OCI-M2 (cell line): ENCODE measurements around the gene IFNK.

Experiments
- DNase-seq: peaks from one replicate; lab custom pipeline; 2025; ENCODE audit not compliant: unreplicated experiment; lab: John Stamatoyannopoulos, UW

IFNK gene

GRCh38 chr9:27510780-27511179 lies 13.3 kb upstream of the IFNK start:
- no peak for DNase-seq

- no peak for DNase-seq
Measured at GRCh38 chr9:27511771-27512170, 12.3 kb upstream of the IFNK start.

DNA sequence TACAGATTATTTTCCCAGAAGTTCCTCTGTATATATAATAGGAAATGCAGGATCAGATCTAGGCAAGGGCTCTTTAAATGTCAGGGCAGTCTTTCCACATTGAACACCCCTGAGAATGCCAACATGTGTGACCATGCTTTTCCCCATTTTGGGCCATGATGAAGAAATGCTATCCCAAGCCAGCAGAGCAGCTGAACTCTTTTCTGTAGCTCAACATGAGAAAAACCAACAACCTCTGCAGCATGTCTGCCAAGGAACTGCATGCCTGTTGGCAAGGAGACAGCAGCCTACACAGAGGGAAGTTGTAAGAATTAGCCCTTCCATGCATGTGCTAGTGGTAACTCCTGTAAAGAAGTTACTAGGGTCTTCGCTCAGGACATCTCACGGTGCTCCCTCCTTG lies 9.5 kb upstream of the IFNK start:
- DNase-seq: no peak

- no peak for DNase-seq
Measured at GRCh38 chr9:27518006-27518405, 6.1 kb upstream of the IFNK start.

GRCh38 chr9:27518809-27519208 lies 5.3 kb upstream of the IFNK start:
- no peak for DNase-seq

GRCh38 chr9:27519466-27520465 lies 4.3 kb upstream of the IFNK start:
- DNase-seq: no peak

DNA sequence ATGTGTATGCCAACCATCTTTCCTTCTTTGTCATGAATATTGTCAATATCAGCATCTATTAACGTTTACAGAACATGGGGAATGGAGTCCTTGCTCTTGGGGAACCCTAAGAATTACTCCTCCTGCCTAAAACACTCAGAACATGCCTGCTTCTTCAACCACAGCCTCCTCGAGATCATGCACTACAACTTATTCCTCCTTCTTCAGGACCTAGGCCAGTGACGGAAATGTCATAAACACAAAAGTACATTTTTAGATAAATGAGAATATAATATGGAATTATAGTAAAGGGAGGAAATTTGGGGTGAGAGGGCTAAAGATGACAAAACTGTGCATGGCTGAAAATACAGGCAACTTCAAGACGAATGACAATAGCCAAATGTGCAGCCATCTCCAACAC lies 3.1 kb upstream of the IFNK start:
- DNase-seq: no peak

DNA sequence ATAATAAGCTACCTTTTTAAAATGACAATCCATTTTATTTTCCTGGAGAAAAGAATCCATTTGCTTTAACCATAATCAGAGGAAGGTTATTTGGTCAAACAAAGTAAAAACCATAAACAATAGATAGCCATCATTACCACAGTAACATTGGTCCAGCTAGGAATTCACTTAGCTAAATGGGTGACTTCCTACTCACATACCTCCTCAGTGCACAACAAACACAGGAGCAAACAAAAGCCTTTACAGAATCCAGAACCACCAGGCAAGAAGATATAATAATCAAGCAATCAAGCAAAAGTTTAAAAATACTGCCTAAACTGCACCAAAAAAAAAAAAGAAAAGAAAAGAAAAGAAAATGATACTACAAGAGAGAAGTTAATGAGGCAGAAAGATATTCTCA lies 949 bp upstream of the IFNK start:
- DNase-seq: no peak

- DNase-seq: no peak
Measured at GRCh38 chr9:27527702-27528075, 3.6 kb downstream of the IFNK start.

DNA sequence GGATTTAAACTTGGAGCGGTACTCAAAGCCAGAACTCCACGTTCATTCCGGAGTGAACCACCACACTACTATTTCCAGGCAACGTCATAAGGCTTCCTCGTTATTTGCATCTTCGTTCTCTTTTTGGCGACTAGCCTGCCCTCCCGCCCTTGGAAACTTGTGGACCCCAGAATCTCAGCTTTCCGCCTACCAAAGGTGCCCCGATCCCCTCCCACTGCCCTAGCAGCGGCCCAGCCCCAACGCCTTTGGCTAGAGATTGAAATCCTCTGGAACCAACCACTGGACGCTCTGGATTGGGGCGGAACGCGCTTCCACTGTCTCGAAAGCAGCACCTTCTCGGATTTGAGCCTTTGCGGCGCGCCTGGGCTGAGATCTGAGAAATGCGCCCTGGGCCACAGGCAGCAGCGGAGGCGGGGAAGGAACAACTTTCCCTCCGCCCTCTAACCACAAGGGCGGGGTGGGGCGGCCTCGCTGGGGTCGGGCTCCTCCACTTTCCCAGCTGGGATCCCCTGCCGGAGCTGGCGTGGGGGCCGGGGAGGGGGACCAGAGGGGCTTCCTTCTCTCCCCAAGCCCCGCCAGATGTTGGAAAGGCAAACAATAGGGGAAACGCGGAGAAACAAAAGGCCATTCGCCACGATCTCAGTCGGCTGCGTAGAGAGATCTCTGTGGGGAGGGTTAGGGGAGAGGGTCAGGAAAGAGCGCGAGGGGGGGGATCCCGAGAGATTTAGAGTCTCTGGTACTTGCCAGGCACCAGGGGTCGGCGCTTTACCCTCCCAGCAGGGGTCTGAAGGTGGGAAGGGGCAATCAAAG lies 4.2 kb downstream of the IFNK start:
- no peak for DNase-seq

DNA sequence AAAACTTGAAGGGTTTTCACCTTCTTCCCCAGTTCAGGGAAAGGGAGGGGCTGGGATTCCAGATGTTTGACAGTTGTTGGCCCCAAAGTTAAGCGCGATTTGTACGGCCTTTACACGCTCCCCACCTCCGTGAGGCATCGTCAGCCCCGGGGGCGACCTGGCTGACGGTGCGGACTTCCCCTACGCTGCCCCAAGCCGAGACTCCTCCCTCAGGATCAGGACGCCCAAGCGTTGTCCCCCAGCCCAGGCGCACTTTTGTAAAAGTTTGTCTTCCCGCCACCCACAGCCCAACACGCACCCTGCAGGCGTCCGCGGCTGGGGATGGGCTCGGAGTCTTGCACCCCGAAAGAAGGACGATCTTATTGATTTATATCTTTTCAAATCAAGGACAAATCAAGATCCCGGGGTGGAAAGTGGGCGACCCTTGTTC lies 4.8 kb downstream of the IFNK start:
- no peak for DNase-seq

- no peak for DNase-seq
Measured at GRCh38 chr9:27529316-27530278, 5.5 kb downstream of the IFNK start, which contains the start of gene MOB3B. Gene MOB3B (minus strand): TSS chr9:27529814. CDS start chr9:27455550, 74,264 bp downstream.

DNA sequence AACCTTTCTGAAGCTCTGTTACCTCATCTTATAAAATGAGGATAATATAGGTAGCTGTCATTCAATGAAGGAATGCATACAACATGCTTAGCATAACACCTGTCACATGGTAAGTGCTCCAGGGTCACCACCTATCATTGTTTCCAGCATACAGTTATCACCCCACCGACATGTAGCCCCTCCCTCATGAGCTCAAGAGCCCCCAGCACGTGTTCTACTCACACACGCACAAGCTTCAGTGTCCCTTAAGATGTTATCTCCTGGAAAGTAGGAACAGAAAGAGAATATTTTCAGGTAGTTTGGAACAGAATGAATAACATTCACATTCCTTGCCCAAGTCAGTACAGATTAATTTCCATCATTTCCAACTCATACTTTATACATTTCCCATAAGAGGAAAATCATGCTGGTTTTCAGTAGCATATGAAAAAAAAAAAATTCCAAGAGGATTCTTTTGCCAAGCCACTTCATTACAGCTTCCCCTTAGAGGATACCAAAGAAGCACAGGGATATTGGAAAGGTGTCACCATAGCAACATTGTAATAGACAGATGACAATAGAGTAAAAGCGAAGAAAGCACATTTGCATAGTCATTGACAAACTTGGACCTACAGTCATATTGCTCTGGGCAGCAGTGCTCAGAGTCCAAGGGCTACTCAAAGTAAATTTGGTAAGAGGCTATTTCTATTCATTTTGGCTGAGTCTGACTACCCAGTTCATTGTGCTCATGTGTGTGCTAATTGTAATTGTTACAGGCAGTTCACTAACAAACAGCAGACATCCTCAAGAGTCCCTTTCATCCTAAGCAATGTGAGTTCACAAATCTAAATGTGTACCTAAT lies 7.0 kb downstream of the IFNK start:
- no peak for DNase-seq

- no peak for DNase-seq
Measured at GRCh38 chr9:27532046-27532445, 8.0 kb downstream of the IFNK start.

GRCh38 chr9:27533311-27533710 lies 9.2 kb downstream of the IFNK start:
- DNase-seq: no peak

DNA sequence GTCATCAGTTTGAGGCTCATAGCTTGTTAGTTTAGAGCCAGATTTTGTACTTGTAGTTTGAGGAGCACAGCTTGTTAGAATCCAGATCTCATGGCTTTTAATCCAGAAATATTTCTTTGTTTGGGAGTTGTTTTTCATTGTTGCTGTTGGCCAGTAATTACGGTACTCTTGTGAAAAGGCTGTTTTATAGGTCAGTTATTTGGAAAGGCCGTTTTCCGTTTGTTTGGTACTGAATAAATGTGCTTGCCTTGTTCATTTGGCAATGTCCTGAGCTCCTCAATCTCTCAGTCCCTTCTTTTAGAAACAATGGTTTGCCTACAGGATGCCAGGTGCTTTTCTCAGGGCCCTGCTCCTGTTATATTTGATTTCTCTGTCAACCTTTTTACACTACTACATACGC lies 10.0 kb downstream of the IFNK start:
- no peak for DNase-seq

- DNase-seq: no peak
Measured at GRCh38 chr9:27534658-27535209, 10.6 kb downstream of the IFNK start.

DNA sequence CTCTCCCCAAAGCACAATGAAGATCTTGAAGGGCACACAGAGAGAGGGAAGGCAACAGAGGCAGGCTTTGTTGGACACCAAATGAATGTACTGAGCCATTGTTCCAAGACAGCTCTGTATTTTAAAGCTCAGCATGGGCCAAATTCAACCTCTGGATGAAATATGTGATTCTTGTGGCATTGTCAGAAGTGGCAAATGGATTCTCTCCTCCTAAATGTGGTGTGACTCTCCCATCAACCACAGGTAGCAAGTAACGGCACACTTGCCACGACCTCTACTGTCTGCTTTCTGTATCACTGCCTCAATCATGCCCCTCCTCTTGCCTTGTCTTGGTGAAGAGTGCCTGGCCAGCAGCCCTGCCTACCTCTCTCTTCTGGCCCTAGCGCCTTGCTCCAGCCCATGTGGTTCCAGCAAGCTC lies 11.6 kb downstream of the IFNK start:
- DNase-seq: no peak

GRCh38 chr9:27536168-27536567 lies 12.1 kb downstream of the IFNK start:
- no peak for DNase-seq

- DNase-seq: no peak
Measured at GRCh38 chr9:27537027-27537435, 12.9 kb downstream of the IFNK start.
